Body of pancreas (tissue), 4 donors: ENCODE measurements around the gene GNAO1. TPM values are rescaled to one million over a fixed set of nuclear protein-coding genes. Genes with fewer than 3 reads are reported as not detected.

Experiments
- ATAC-seq: fragments of 150-250 bp; one replicate; pipeline ENCODE4 v1.9.1; 2016
- DNase-seq, 4 donors: peaks; one replicate each; pipeline ENCODE4 v3.0.0-alpha.2; 2019
- H3K27ac ChIP-seq, 4 donors: fragments of 200-600 bp; sonication (generic); 1 replicate in 3 of 4; 2 replicates in 1 of 4; pipeline versions ENCODE4 v1.5.1 to v1.6.1; 2016 to 2019; ENCODE audit warnings: mild to moderate bottlenecking in 1 of 4, mixed read lengths in 1 of 4, moderate library complexity in 1 of 4
- H3K27me3 ChIP-seq, 2 donors: fragments of 200-600 bp; sonication (generic); one replicate each; pipeline ENCODE4 v1.6.0; 2016; ENCODE audit warnings: mild to moderate bottlenecking in 1 of 2
- H3K36me3 ChIP-seq, 2 donors: fragments of 200-600 bp; sonication (generic); replicated peaks in 1 of 2; 2 replicates each; pipeline ENCODE4 v1.5.1; 2016; ENCODE audit warnings: low read depth in 2 of 2; ENCODE audit not compliant: insufficient read depth in 1 of 2
- H3K4me1 ChIP-seq: fragments of 200-600 bp; sonication (generic); one replicate; pipeline ENCODE4 v1.6.0; 2016
- H3K4me3 ChIP-seq, 2 donors: fragments of 200-600 bp; sonication (generic); 1 replicate in 1 of 2; 2 replicates in 1 of 2; pipeline ENCODE4 v1.5.1; 2016 to 2019
- H3K9me3 ChIP-seq, 3 donors: fragments of 200-600 bp; sonication (generic); 1 replicate in 2 of 3; 2 replicates in 1 of 3; pipeline ENCODE4 v1.5.1; 2016
- POLR2A ChIP-seq, 3 donors: fragments of 450-650 bp; IDR thresholded peaks; one replicate each; pipeline ENCODE4 v1.6.1; 2016; ENCODE audit warnings: antibody characterized with exemption in 3 of 3, mild to moderate bottlenecking in 2 of 3
- WGBS, 2 donors: methylation state at CpG; one replicate each; pipeline ENCODE4 v1.1.5; 2017; 5-methylcytosine and 5-hydroxymethylcytosine counted together
- intact Hi-C: fragments of 100-400 bp; cut with DNase I; formaldehyde crosslinking; loops from one replicate; pipeline ENCODE4 v1.15.1; 2023
- total RNA-seq, 2 donors: library from RNA; depleted of rRNA; stranded (reverse); fragments of >200 nt; gene quantifications; one replicate each; pipeline ENCODE4 v1.1.0, GENCODE V29; 2016
- TF ChIP-seq, protein P1 (sequence below), 7 experiments: fragments of 450-650 bp in 4 of 7; fragments of 200-600 bp in 3 of 7; sonication (generic) in 3 of 7; IDR thresholded peaks; one replicate each; pipeline ENCODE4 v1.5.1; 2016 to 2019; ENCODE audit warnings: antibody characterized with exemption in 7 of 7

The GNAO1 gene
- total RNA-seq, 2 donors from 2014 or later, result 1.6 to 3.0 TPM

DNA sequence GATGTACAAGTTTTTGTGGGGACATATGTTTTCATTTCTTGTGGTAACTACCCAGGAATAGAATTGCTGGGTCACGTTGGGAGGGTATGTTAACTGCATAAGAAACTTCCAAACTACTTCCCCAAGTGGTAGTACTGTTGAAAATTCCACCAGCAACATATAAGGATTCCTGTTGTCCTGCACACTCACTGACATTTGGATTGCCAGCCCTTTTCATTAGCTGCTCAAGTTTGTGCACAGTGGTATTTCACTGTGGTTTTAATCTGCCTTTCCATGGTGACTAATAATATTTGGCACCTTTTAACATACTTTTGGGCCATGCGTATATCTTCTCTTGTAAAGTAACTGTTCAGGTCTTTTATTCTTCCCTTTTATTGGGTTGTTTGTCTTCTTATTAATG lies 103.3 kb downstream of the GNAO1 start:
- Histone ChIP-seq H3K9me3 (no peaks in the 10 kb centered on the region), H3K36me3 (no peaks in the 10 kb centered on the region), H3K27me3 (no peaks in the 10 kb centered on the region), H3K4me3 (no peak overlapping the region), H3K4me1 (no peaks in the 10 kb centered on the region), H3K27ac (no peak overlapping the region)
- ATAC-seq (no peak), DNase-seq (no peak)
- 37 to 65% methylated on average over 2 of the region's 2 CpGs for WGBS, 2 donors
- intact Hi-C loops, result no loop called here
- no peak for TF ChIP-seq POLR2A (IDR thresholded peaks at IDR 0.05)
- TF ChIP-seq, protein P1, sequence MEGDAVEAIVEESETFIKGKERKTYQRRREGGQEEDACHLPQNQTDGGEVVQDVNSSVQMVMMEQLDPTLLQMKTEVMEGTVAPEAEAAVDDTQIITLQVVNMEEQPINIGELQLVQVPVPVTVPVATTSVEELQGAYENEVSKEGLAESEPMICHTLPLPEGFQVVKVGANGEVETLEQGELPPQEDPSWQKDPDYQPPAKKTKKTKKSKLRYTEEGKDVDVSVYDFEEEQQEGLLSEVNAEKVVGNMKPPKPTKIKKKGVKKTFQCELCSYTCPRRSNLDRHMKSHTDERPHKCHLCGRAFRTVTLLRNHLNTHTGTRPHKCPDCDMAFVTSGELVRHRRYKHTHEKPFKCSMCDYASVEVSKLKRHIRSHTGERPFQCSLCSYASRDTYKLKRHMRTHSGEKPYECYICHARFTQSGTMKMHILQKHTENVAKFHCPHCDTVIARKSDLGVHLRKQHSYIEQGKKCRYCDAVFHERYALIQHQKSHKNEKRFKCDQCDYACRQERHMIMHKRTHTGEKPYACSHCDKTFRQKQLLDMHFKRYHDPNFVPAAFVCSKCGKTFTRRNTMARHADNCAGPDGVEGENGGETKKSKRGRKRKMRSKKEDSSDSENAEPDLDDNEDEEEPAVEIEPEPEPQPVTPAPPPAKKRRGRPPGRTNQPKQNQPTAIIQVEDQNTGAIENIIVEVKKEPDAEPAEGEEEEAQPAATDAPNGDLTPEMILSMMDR (IDR thresholded peaks at IDR 0.05), result no peak

DNA sequence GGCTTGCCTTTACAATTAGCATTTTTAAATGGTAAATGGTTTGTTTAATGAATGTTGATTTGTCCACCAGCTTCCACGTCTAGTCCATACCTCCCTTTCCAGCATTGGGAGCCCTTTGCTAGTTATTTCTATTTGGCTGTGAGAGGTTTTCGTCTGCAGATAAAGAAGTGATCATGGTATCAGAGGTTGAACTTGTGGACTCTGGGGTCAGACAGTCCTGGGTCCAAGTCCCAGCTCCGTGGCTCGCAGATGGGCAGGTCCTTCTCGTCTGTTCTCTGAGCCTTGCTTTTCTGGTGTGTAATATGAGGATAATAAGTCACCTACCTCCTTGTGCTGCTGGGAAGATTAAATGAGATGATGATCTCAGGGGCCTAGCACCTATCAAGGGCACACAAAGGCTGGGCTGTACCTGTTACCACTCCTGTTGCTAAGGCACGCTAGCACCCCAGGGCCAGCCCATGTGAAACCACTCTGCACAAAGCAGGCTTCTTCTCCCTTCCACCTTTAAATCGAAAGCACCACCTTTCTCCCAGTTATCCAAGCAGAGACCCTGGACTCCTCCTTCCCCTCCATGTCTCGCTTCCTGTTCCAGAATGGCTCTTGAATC lies 103.9 kb downstream of the GNAO1 start:
- TF ChIP-seq POLR2A (IDR thresholded peaks at IDR 0.05), result no peak
- TF ChIP-seq, protein P1 (IDR thresholded peaks at IDR 0.05), result no peak
- no peak for DNase-seq
- no peak overlapping the region for H3K4me3 ChIP-seq
- H3K4me1 ChIP-seq, result no peaks in the 10 kb centered on the region
- no peak for ATAC-seq
- intact Hi-C loops, result no loop called here
- no peak overlapping the region for H3K27ac ChIP-seq
- H3K36me3 ChIP-seq, result no peaks in the 10 kb centered on the region
- WGBS, 2 donors, result 75 to 79% methylated on average over 8 of the region's 8 CpGs
- H3K27me3 ChIP-seq, result no peaks in the 10 kb centered on the region
- no peaks in the 10 kb centered on the region for H3K9me3 ChIP-seq

DNA sequence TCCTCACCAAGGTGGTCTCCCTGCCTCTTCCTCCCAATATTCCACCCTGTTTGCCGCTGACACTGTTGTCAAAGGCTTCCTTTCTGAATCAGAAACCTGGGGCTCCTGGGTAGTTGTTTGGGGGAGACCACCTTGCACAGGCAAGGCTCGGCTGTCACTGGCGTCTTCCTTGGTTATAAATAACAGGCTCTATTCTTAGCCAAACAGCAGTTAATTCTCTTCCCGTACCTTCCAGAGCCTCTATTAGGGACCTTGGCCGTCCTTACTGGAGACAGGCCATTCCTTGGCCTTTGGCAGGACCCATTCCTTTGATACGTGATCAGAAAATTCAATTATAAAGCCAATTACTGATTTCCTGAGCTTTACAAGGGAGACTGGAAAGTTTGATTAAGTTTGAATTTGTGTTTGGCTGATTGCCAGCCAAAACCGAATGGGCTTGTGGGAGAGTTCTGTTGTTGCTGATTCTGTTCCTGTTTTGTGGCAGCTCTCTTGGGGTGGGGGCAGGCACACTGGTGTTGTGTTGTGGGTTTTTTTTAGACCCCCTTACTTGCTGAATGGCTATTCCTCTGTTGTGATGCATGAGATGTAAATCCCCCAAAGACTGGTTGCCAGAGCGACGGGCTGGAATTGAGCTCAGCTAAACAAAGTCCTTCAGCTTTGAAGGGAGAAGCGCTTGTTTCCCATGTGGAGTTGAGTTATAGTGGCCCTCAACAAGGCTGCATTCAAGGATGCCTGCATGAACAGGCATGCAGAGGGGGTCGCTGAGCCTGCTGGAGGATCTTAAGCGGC lies 104.6 kb downstream of the GNAO1 start:
- intact Hi-C loops, result no loop called here
- TF ChIP-seq POLR2A (IDR thresholded peaks at IDR 0.05), result no peak
- TF ChIP-seq, protein P1 (IDR thresholded peaks at IDR 0.05), result no peak
- Histone ChIP-seq H3K9me3 (no peaks in the 10 kb centered on the region), H3K4me3 (no peak overlapping the region), H3K27me3 (no peaks in the 10 kb centered on the region), H3K36me3 (no peaks in the 10 kb centered on the region), H3K4me1 (no peaks in the 10 kb centered on the region), H3K27ac (no peak overlapping the region)
- DNase-seq (no peak), ATAC-seq (no peak)
- 52 to 60% methylated on average over 12 of the region's 12 CpGs for WGBS, 2 donors

- H3K4me1 ChIP-seq, result no peaks in the 10 kb centered on the region
- no peak for TF ChIP-seq POLR2A (IDR thresholded peaks at IDR 0.05)
- TF ChIP-seq, protein P1 (IDR thresholded peaks at IDR 0.05), result no peak
- H3K27ac ChIP-seq, result no peak overlapping the region
- no peak for DNase-seq
- H3K36me3 ChIP-seq, result no peaks in the 10 kb centered on the region
- no peaks in the 10 kb centered on the region for H3K27me3 ChIP-seq
- ATAC-seq, result no peak
- no peak overlapping the region for H3K4me3 ChIP-seq
- intact Hi-C loops, result no loop called here
- H3K9me3 ChIP-seq, result no peaks in the 10 kb centered on the region
- WGBS, 2 donors, result 75 to 79% methylated on average over 7 of the region's 7 CpGs
Observed at GRCh38 chr16:56297684-56298083, 106.4 kb downstream of the GNAO1 start.
